Measurements from ENCODE around the gene MECR.

MECR gene

GRCh38 chr1:29254346-29254745 lies 23.6 kb upstream of the MECR start:
- DNase-seq, result no peak

DNA sequence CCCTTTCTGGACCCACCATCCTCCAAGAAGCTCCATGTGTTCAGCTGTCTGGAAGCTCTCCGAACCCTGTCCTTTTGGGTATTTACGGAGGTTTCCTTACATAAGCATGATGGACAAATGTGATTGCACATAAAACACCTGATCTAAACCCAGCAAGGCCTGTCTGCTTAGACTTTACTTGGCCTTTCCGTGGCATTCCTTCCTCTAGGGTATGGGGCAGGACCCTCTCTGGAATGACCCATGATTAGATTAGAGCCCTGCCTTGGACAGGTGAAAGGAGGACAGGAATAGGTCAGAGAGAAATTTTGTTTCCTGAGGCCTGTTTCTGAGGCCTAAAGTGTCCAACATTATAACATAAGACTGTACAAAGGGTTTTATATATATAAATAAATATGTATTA lies 22.4 kb upstream of the MECR start:
- no peak for DNase-seq

DNA sequence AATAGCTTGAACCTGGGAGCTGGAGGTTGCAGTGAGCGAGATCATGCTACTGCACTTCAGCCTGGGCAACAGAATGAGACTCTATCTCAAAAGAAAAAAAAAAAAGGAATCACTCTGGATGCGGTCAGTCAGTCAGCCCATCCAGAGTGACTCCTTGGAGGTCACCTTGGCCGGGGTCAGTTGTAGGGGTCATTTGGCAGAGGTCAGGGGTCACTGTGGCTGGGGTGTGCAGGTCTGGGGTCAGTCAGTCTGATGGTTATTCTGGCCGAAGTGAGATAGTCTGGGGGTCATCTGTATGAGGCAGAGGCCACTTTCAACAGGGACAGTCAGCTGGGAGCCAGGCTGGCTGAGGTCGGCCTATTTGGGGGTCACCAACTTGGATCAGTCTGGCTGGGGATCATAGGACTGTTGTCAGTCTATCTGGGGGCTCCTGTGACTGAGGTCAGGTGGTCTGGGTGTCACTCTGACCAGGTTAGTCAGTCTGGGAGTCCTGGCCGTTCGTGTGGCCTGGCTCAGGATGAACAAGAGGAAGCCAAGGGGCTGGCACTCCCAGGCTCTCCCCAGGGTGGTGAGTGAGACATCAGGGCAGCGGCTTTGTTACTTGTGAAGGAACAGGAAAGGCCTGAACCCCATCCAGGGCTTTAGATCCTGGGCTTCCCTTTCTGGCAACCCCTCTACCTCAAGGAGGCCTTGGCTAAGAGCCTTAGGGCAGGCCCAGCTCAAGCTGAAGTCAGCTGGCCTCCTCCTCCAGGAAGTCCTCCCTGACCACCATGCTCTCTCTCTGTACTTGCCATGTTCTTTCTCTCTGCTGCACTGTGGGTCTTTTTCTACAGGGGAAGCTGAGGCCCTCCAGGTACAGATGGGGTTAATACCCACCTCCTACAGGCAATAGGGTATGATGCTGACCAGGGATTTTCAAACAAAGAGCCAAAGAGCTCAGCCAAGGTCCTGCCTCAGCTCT lies 20.7 kb upstream of the MECR start:
- DNase-seq, result no peak

DNA sequence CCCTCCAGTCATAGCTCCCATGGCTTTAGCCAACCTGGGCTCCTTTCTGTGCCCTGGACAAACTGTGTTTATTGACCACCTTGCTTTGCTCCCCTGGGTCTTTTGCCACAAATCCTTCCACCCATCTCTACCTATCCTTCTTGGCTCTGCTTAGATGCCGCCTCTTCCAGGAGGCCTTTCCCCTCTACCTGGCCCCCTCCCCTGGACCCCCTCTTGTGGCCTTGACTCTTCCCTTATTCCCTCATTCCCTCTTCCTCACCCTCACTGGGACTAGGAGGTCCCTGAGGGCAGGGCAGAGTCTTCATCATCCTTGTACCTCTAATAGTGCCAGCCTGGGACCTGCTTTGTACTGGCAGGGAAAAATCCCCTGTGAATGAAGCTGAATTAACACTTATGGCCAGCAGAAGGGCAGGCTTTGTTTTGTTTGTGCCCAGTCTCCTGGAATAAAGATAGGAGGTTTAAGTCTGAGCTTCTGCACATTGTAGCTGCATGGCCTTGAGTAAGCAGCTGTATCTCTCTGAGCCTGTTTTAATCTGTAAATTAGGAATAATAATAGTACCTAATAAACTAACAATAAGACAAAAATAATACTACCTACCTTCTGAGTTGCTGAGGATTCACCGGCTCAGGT lies 19.3 kb upstream of the MECR start:
- no peak for DNase-seq

DNA sequence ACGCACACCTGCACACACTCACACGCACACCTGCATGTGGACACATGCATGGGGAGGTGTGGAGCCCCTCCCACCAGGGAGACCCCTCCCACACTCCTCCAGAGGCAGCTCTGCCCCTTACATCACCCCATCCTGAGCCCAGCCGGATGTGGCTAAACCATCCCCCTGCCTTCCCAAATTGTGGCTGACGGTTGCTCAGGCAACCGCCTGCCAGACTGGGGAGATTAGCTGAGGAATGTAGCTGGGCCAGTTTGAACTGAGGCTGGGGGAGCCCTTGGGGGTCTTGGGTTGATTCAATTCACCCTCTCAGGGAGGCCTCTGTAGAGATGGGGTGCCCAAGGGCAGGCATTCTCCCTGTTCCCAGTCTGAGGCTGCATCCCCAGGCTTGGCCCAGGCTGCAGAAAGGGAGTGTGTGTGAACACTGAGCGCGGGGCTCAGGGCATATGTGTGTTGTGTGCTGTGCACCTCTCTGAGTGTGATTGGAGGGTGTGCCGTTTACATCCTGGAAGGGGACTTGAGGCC lies 18.5 kb upstream of the MECR start:
- DNase-seq, result no peak

- no peak for DNase-seq
These were observed 17.7 kb upstream of the MECR start for GRCh38 chr1:29248409-29248808.

DNA sequence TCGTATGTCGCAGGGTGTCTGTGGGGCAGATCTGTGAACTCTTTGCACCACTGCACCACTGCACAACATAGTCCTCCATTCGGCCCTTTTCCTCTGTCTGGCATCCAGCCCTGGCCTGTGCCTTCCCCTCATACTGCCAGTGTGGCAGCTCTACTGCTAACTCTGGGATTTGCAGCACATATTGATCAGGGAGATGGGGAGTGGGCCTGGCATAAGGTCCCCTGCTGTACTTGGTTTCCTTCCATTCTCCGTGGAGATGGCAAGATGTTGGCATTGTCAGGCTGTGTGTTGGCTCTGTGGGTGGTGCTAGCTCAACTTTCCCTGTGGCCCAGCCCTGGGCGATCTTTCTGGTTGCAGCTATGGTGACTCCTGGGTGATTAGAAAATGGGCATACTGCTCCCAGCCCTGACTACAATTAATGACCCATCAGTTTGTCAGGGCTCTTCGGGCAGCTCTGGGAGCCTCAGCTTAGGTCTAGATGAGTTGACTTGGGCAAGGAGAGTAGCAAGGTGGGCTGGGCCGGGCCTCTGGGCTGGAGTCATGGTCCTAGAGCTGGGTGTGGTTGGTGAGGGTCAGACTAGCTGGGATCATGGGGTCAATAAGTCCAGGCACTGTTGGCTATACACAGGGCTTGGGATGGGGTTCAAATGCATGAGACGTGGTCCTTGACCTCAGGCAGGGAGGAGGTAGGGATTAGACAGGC lies 17.0 kb upstream of the MECR start:
- no peak for DNase-seq

DNA sequence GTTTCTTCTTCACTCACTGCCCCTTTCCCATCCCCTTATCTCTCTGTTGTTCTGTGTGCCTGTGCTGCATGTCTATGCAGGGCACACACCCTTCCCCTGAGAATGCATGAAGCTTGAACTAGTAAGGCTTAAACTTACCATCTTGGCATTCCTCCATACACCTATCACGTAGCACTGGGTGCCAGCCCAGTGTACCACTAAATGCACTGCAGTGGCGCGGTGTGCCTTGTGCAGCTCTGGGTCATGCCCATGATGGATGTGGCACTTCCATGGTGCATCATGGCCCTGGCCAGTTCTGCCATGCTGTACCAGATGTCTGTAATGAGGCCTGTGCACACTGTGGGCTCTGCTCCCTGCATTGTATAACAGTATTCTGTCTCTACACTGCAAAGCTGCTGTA lies 16.3 kb upstream of the MECR start:
- no peak for DNase-seq

DNA sequence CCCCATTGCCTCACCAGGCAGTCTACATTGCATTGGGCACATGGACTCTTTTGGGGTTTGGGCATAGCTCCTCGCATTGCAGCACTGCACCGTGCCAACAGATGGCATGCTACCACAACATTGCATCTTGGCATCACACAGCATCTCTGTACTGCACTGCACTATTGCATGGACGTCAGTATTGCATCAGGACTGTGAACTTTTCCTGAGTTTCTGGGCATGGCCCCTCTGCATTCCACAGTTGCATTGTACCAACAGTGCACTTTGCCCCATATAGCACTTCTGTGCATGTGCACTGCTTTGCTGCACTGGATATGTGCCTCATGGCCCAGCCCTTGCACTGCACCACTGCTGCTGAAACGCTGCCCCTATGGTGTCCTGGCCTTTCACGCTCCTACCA lies 15.1 kb upstream of the MECR start:
- no peak for DNase-seq

DNA sequence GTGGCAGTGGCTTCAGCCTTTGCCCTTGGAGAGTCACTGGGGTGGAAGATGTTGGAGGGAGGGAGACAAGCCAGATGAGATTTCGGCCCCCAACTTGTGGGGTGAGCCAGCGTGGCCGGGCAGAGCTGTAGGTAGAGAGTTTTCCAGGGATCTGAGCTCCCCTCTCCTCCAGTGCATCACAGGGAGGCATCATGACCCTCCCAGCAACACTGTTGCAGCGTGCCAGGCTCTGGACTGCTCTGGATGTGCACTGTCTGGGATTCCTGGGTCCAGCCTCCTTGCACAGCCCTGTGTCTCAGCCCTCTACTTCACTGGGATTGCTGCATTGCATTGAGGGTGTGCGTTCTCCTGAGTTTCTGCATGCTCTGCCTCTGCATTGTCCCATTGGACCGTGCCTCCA lies 14.5 kb upstream of the MECR start:
- no peak for DNase-seq

- no peak for DNase-seq
These were observed 13.1 kb upstream of the MECR start for GRCh38 chr1:29243871-29244200.

DNA sequence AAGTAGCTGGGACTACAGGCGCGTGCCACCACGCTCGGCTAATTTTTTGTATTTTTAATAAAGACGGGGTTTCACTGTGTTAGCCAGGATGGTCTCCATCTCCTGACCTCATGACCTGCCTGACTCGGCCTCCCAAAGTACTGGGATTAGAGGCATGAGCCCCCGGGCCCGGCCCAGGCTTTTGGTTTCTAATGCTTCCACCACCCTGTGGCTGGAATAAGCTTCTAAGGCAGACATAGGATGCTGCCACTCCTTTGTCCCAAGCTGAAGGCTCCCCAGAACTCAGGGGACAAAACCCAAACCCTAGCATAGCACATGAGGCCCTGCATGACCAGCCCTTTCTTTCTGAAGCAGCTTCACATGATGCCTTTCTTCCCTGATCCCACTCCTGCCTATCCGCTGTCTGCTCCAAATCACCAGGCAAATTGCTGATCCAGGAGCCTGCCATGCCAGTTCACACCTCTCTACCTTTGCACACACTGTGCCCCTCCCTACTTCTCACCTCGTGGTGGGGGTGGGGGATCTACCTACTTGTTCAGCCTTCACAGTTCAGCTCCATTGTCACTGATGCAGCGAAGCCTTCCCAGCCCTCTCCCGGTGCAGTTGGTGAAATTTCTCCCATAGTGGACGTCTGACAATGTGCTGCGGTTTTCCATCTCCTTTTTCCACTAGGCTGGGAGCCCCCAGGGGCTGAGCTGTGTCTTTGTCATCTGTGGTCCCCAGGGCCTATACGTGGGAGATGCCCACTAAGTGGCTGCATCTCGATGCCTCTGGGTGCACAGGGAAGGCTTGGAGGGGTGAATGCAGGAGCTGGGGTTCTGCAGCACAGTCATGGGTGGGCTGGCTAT lies 12.5 kb upstream of the MECR start:
- DNase-seq, result no peak

- no peak for DNase-seq
These were observed 10.3 kb upstream of the MECR start for GRCh38 chr1:29240986-29241385.

DNA sequence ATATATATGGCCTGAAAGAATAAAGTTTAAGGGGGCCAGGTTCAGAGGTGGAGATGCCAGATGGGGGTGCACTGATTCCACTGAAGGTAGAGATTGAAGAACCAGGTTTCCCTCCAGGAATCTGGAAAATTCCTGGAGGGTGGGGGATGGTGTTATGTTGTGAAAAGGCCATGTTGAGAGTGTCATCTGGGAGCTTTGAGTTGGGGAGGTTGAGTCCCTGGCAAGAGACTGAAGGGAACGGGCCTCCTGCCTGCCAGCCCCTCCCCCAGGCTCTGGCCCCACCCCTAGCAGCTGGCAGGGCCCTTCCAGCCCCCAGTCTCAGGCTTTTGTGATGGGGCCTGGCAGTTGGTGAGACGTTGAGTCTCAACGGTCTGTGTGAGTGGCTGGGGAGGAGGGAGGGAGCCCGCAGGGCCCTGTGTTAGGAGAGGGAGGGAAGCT lies 9.7 kb upstream of the MECR start:
- DNase-seq, result no peak

DNA sequence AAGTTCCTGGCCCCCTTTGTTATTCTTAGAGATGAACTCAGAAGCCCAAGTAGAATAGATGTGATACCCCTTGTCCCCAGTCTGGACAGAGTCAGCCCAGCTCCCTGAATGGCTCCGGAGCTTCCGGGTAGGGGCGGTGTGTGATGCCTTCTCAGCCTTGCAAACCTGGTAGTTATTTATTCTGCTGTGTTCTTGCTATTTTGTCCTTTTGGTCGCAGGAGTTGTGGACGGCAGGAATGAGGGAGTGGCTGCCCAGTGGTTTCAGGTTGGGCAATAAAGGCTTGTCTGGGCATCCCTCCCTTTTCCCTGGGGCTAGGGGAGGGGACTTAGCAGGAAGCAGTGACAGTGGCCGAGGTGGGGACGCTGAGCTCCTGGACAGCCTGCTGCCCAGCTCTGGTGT lies 8.4 kb upstream of the MECR start:
- DNase-seq, result no peak

GRCh38 chr1:29238620-29239002 lies 7.9 kb upstream of the MECR start:
- no peak for DNase-seq

- no peak for DNase-seq
These were observed 7.3 kb upstream of the MECR start for GRCh38 chr1:29237852-29238619.

- DNase-seq, result no peak
These were observed 6.5 kb upstream of the MECR start for GRCh38 chr1:29237129-29237821.

- no peak for DNase-seq
These were observed 6.0 kb upstream of the MECR start for GRCh38 chr1:29236712-29237128.

DNA sequence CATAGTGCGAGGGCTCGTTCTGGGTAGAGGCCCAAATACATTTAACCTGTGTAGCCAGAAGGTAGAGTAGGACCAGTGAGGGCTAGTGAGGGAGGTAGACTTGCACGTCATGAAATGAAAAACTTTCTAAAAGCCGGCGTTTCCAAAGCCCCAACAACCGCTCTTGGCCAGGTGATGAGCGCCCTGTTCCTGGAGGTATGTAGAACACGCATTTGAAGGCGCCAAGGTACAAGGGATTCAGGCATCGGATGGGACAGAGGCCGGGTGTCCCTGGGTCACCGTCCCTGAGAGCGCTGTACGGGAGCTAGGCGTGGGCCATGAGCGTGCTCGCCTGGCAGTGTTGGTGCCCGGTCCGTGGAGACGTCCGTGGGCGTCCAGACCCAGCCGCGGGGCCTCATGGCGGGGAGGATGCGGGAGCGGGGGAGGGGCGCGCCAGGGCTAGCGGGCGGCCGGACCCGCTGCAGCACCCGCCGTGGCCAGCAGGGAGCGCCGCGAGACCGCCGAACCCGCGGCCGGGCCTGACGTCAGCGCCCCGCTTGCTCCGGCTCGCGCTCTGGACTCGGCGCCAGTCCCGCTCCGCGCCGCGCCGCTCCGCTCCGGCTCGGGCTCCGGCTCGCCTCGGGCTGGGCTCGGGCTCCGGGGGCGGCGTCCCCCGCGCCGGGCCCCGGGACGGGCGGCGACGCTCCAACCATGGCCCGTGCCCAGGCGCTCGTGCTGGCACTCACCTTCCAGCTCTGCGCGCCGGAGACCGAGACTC lies 5.4 kb upstream of the MECR start, which contains the start of gene PTPRU:
Gene PTPRU, plus strand, starts transcription at position 568 of the 757 bp plus-strand sequence. Its CDS starts 123 bp downstream, at position 691.
- DNase-seq, result no peak

Data from cerebellar nuclear complex (tissue), 1 donor.